ENCODE measurements around the gene CLIC3.

The CLIC3 gene

GRCh38 chr9:136994888-136995230 lies 1.5 kb downstream of the CLIC3 start:
- peaks cover 12% of the 10 kb centered on the region for H3K36me3 ChIP-seq (ENCODE audit: control insufficient read depth, insufficient read depth, low read length)
- WGBS, 2 experiments (ENCODE audit: insufficient coverage in 2 of 2) = 73 to 86% methylated on average over 38 to 40 of the region's 40 CpGs
- H3K27ac ChIP-seq (ENCODE audit: low read depth, low read length, severe bottlenecking) = no peak overlapping the region
- H3K4me1 ChIP-seq (ENCODE audit: control insufficient read depth, insufficient read depth, low read length, poor library complexity, severe bottlenecking) = peaks cover 19% of the 10 kb centered on the region
- H3K4me3 ChIP-seq (ENCODE audit: extremely low read depth, insufficient read depth, low read length, poor library complexity, severe bottlenecking) = no peak overlapping the region
- peaks cover 8% of the 10 kb centered on the region for H3K9me3 ChIP-seq (ENCODE audit: control insufficient read depth, low read length)

- H3K36me3 ChIP-seq (ENCODE audit: control insufficient read depth, insufficient read depth, low read length) = peaks cover 12% of the 10 kb centered on the region
- no peak overlapping the region for H3K4me3 ChIP-seq (ENCODE audit: extremely low read depth, insufficient read depth, low read length, poor library complexity, severe bottlenecking)
- peaks cover 19% of the 10 kb centered on the region for H3K4me1 ChIP-seq (ENCODE audit: control insufficient read depth, insufficient read depth, low read length, poor library complexity, severe bottlenecking)
- H3K27ac ChIP-seq (ENCODE audit: low read depth, low read length, severe bottlenecking) = no peak overlapping the region
- WGBS, 2 experiments (ENCODE audit: insufficient coverage in 2 of 2) = 81 to 89% methylated on average over 52 to 53 of the region's 54 CpGs
- peaks cover 8% of the 10 kb centered on the region for H3K9me3 ChIP-seq (ENCODE audit: control insufficient read depth, low read length)
These were observed 2.0 kb downstream of the CLIC3 start for GRCh38 chr9:136994180-136994887.

- Histone ChIP-seq H3K9me3 (ENCODE audit: control insufficient read depth, low read length) (peaks cover 8% of the 10 kb centered on the region), H3K4me3 (ENCODE audit: extremely low read depth, insufficient read depth, low read length, poor library complexity, severe bottlenecking) (peak overlapping the region; percentile 72), H3K27ac (ENCODE audit: low read depth, low read length, severe bottlenecking) (no peak overlapping the region), H3K36me3 (ENCODE audit: control insufficient read depth, insufficient read depth, low read length) (peaks cover 12% of the 10 kb centered on the region), H3K4me1 (ENCODE audit: control insufficient read depth, insufficient read depth, low read length, poor library complexity, severe bottlenecking) (peaks cover 19% of the 10 kb centered on the region)
- WGBS, 2 experiments (ENCODE audit: insufficient coverage in 2 of 2) = 42 to 44% methylated on average over 17 of the region's 18 CpGs
These were observed 3.5 kb downstream of the CLIC3 start for GRCh38 chr9:136992819-136993369.

GRCh38 chr9:136991993-136992818 lies 4.2 kb downstream of the CLIC3 start, which contains the start of gene PAXX:
TSS of gene PAXX (plus strand) at chr9:136992422. CDS start at chr9:136992444, 22 bp downstream.
- peaks cover 12% of the 10 kb centered on the region for H3K36me3 ChIP-seq (ENCODE audit: control insufficient read depth, insufficient read depth, low read length)
- peaks cover 19% of the 10 kb centered on the region for H3K4me1 ChIP-seq (ENCODE audit: control insufficient read depth, insufficient read depth, low read length, poor library complexity, severe bottlenecking)
- H3K27ac ChIP-seq (ENCODE audit: low read depth, low read length, severe bottlenecking) = no peak within 1 kb of the TSS
- WGBS, 2 experiments (ENCODE audit: insufficient coverage in 2 of 2) = 2 to 5% methylated on average over 41 to 58 of the region's 92 CpGs
- H3K9me3 ChIP-seq (ENCODE audit: control insufficient read depth, low read length) = peaks cover 8% of the 10 kb centered on the region
- H3K4me3 ChIP-seq (ENCODE audit: extremely low read depth, insufficient read depth, low read length, poor library complexity, severe bottlenecking) = peak within 1 kb of the TSS; percentile 72

- 79 to 86% methylated on average over 7 to 9 of the region's 10 CpGs for WGBS, 2 experiments (ENCODE audit: insufficient coverage in 2 of 2)
- Histone ChIP-seq H3K4me1 (ENCODE audit: control insufficient read depth, insufficient read depth, low read length, poor library complexity, severe bottlenecking) (peaks cover 10% of the 10 kb centered on the region), H3K9me3 (ENCODE audit: control insufficient read depth, low read length) (peaks cover 8% of the 10 kb centered on the region), H3K4me3 (ENCODE audit: extremely low read depth, insufficient read depth, low read length, poor library complexity, severe bottlenecking) (no peak overlapping the region), H3K27ac (ENCODE audit: low read depth, low read length, severe bottlenecking) (no peak overlapping the region), H3K36me3 (ENCODE audit: control insufficient read depth, insufficient read depth, low read length) (peaks cover 12% of the 10 kb centered on the region)
These were observed 6.0 kb downstream of the CLIC3 start for GRCh38 chr9:136990242-136990911.

GRCh38 chr9:136988872-136989271 lies 7.5 kb downstream of the CLIC3 start:
- WGBS, 2 experiments (ENCODE audit: insufficient coverage in 2 of 2) = 92 to 95% methylated on average over 2 to 4 of the region's 4 CpGs
- peaks cover 10% of the 10 kb centered on the region for H3K4me1 ChIP-seq (ENCODE audit: control insufficient read depth, insufficient read depth, low read length, poor library complexity, severe bottlenecking)
- H3K9me3 ChIP-seq (ENCODE audit: control insufficient read depth, low read length) = peaks cover 8% of the 10 kb centered on the region
- H3K27ac ChIP-seq (ENCODE audit: low read depth, low read length, severe bottlenecking) = no peak overlapping the region
- H3K4me3 ChIP-seq (ENCODE audit: extremely low read depth, insufficient read depth, low read length, poor library complexity, severe bottlenecking) = no peak overlapping the region
- peaks cover 5% of the 10 kb centered on the region for H3K36me3 ChIP-seq (ENCODE audit: control insufficient read depth, insufficient read depth, low read length)

GRCh38 chr9:136985853-136986252 lies 10.5 kb downstream of the CLIC3 start:
- WGBS, 2 experiments (ENCODE audit: insufficient coverage in 2 of 2) = 76 to 79% methylated on average over 30 to 33 of the region's 33 CpGs
- Histone ChIP-seq H3K4me3 (ENCODE audit: extremely low read depth, insufficient read depth, low read length, poor library complexity, severe bottlenecking) (no peak overlapping the region), H3K4me1 (ENCODE audit: control insufficient read depth, insufficient read depth, low read length, poor library complexity, severe bottlenecking) (peaks cover 11% of the 10 kb centered on the region)

GRCh38 chr9:136985027-136985602 lies 11.3 kb downstream of the CLIC3 start:
- H3K4me1 ChIP-seq (ENCODE audit: control insufficient read depth, insufficient read depth, low read length, poor library complexity, severe bottlenecking) = peaks cover 14% of the 10 kb centered on the region
- no peak overlapping the region for H3K27ac ChIP-seq (ENCODE audit: low read depth, low read length, severe bottlenecking)
- H3K36me3 ChIP-seq (ENCODE audit: control insufficient read depth, insufficient read depth, low read length) = no peaks in the 10 kb centered on the region
- WGBS, 2 experiments (ENCODE audit: insufficient coverage in 2 of 2) = 72 to 79% methylated on average over 42 to 45 of the region's 48 CpGs
- no peak overlapping the region for H3K4me3 ChIP-seq (ENCODE audit: extremely low read depth, insufficient read depth, low read length, poor library complexity, severe bottlenecking)
- no peaks in the 10 kb centered on the region for H3K9me3 ChIP-seq (ENCODE audit: control insufficient read depth, low read length)

More at GRCh38 chr9:136985853-136986252, 10.5 kb downstream of the CLIC3 start:
- Histone ChIP-seq H3K36me3 (ENCODE audit: control insufficient read depth, insufficient read depth, low read length) (no peaks in the 10 kb centered on the region), H3K9me3 (ENCODE audit: control insufficient read depth, low read length) (peaks cover 5% of the 10 kb centered on the region), H3K27ac (ENCODE audit: low read depth, low read length, severe bottlenecking) (no peak overlapping the region)

- 79 to 83% methylated on average over 21 to 28 of the region's 29 CpGs for WGBS, 2 experiments (ENCODE audit: insufficient coverage in 2 of 2)
These were observed 11.8 kb downstream of the CLIC3 start for GRCh38 chr9:136984464-136985026.

More at GRCh38 chr9:136984464-136985026, 11.8 kb downstream of the CLIC3 start:
- no peak overlapping the region for H3K4me3 ChIP-seq (ENCODE audit: extremely low read depth, insufficient read depth, low read length, poor library complexity, severe bottlenecking)
- H3K9me3 ChIP-seq (ENCODE audit: control insufficient read depth, low read length) = no peaks in the 10 kb centered on the region
- H3K4me1 ChIP-seq (ENCODE audit: control insufficient read depth, insufficient read depth, low read length, poor library complexity, severe bottlenecking) = peaks cover 14% of the 10 kb centered on the region
- no peak overlapping the region for H3K27ac ChIP-seq (ENCODE audit: low read depth, low read length, severe bottlenecking)
- no peaks in the 10 kb centered on the region for H3K36me3 ChIP-seq (ENCODE audit: control insufficient read depth, insufficient read depth, low read length)
